Erythroblast (primary cell): ENCODE results near the gene IKZF3.

Experiments
- GATA1 ChIP-seq: IDR thresholded peaks from 2 replicates; pipeline ENCODE4 v1.6.1; 2011; ENCODE audit warnings: low read depth, mild to moderate bottlenecking, control low read depth, low read length, moderate library complexity
- POLR2A ChIP-seq: IDR thresholded peaks from 2 replicates; pipeline ENCODE4 v1.6.1; 2011; ENCODE audit warnings: mild to moderate bottlenecking, low read length

- TF ChIP-seq POLR2A = no peak
- TF ChIP-seq GATA1 = no peak
Measured at GRCh38 chr17:39826334-39826733, 37.8 kb downstream of the IKZF3 start.
